NK-92 treated with Interleukin-12 subunit alpha and Interleukin-12 subunit beta, amount 100 ng/mL, for 24 hours (cell line): ENCODE results near the gene IST1.
"Not testable (repeated sequence)": the region's sequence is repeated elsewhere in the genome, so short reads cannot be mapped to it uniquely, and the experiment has no call there.

Experiments
- DNase-seq: peaks from one replicate; lab custom pipeline; 2025; lab: John Stamatoyannopoulos, UW

Gene IST1

GRCh38 chr16:71882505-71883167 lies 12.7 kb upstream of the IST1 start:
- peak; percentile 38 for DNase-seq

DNA sequence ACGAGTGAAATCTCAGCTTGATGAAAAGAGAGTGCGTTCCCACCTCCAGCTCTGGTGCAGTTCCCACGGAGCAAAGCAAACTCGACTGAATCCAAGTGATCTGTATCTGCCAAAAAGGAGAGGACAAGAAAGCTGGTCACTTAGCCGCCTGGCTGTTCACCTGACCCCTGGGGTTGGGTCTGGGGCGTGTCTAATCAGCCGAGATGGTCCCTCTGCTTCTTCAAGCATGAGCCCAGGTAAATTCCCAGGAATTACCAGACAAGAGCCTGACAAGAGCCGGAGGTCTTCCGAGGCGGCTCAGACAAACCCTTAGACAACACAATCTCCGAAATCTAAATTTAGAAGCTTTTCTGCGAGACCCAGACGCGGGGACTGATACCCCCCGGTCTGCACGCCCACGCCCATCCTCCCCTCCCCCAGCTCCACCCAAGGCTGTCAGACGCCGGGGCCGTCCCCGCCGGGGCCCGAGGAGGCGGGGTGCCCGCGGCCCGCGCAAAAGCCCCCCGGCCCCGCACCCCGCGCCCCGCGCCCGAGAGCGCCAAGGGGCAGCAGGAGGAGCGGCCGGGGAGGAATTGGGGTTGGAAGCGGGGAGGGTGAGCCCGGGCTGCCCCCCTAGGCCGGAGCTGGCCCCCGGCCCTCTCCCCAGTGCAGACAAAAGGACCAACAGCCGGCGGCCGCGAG lies 12.0 kb upstream of the IST1 start:
- DNase-seq: no peak

DNA sequence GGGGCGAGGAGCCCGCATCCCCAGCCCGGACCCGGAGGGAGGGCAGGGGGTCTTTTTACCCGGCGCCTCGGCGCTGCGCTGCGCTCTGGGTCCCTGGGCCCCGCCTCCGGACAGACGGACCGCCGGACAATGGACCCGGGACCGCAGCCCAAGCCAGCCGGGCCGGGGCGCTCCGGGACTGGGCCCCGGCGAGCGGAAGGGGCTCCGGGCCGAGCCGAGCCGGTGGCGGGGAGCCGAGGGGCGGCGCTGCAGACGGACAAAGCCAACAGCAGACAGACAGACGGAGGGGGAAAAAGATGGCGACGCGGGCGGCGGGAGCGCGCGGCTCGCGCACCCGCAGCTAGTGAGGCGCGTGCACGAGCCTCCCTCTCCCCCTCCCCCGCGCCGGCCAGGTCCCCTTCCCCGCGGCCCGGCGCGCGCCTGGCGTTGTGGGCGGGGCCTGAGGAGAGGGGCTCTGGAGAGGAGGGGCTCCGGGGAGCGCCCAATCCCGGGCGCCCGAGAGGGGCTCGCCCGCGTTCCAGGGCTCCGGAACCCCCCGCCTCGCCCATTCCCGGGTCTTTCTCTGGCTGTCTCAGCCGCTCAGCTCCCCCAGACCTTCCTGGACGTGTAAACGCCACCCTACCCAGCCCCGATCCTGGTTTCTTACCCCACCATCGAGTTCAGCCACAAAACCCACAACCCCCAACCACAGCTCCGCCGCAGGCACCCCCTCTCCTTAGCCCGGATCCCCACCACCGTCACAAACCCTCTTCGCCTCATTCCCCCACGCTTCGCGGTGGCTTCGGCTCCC lies 11.3 kb upstream of the IST1 start, which contains the start of gene ZNF821:
TSS of gene ZNF821 (minus strand) at position 334 of the 790 bp plus-strand sequence. CDS start 4,236 bp downstream, outside the sequence.
- DNase-seq: peak; percentile 65

- no peak for DNase-seq
Measured at GRCh38 chr16:71885261-71885650, 10.1 kb upstream of the IST1 start.

DNA sequence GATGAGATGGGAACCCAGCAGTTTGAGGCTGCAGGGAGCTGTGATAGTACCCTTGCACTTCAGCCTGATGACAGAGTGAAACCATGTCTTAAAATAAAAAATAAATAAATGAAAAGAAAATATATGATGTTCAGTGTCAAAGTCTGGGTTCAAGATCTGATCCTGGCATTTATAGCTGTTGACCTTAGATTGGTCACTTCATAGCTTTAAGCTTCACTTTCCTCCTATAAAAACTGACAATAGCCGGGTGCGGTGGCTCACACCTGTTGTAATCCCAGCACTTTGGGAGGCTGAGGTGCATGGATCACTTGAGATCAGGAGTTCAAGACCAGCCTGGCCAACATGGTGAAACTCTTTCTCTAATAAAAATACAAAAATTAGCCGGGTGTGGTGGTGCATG lies 6.2 kb upstream of the IST1 start:
- DNase-seq: no peak

DNA sequence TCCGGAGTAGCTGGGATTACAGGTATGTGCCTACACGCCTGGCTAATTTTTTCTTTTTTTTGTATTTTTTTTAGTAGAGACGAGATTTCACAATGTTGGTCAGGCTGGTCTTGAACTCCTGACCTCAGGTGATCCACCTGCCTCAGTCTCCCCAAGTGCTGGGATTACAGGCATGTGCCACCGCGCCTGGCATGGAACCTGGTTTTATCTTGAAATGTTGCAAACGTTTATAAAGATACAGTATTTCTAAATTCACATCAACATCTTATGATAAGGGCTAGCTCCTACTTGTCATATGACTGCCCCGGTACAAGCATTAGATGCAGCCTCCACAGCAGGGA lies 1.5 kb upstream of the IST1 start:
- DNase-seq: no peak

DNA sequence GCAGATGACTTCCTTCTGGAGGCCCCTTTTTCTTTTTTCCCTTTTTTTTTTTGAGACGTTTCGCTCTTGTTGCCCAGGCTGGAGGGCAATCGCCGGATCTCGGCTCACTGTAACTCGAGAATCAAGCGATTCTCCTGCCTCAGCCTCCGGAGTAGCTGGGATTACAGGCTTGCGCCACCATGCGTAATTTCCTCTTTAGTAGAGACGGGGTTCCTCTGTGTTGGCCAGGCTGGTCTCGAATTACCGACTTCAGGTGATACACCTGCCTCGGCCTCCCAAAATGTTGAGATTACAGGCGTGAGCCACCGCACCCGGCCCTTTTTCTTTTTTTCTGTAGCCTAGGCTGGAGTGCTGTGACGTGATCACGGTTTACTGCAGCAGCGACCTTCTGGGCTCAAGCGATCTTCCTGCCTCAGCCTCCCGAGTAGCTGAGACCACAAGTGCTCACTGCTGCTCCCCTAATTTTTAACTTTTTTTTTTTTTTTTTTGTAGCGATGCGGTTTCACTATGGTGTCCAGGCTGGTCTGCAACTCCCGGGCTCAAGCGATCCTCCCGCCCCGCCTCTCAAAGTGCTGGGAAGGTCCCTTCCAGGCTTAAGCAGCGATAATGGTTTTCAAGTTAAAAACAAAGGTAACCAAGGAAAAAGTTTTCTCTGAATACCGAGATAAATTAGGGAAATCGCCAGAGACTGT lies 956 bp upstream of the IST1 start:
- DNase-seq: no peak

DNA sequence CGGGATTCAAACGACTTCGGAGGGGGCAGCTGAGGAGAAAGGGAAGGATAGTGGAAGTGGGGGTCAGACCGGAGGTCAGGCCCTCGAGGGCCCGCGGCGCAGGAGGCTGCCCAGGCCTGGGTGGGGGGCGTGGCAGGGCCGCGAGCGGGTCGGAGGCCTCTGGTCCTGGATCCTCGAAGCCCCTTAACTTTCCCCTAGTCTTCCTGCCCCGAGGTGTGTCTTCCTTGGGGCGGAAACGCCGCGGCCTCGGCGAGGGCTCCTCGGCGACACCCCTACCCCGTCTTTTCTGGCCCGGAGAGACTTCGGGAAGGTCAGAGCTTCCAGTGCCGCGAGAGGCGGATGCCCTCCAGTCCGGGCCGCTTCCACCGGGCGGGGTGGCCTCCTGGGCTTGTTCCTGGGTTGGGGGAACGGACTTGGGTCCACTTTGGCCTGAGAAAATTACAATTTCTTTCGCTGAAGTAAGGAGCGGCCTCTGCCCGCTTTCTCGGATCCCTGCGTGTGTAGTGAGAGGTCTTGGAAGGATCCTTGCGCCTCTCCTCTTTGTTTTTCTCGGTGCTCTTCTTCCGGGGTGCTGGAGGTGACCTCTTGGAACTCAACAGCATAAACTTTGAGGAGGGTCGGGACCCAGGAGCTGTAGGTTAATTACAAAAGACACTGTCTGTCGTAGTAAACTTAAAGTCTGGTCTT lies 491 bp downstream of the IST1 start:
- DNase-seq: peak; percentile 52

GRCh38 chr16:71896764-71897368 lies 1.5 kb downstream of the IST1 start:
- no peak for DNase-seq

DNA sequence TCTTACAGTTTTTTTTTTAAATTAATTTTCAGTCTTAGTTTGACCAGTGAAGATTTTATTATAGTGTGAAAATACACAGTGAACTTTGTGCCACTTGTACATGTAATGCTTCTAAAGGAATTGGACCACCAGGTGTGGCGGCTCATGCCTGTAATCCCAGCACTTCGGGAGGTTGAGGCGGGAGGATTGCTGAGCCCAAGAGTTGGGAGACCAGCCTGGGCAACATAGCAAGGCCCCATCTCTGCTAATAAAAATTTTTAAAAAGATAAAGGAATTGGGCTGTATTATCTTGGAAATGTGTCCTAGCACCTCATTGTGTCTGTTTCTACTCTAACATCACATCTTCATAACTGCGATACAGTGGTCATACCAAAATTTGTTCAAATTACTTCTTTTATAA lies 3.8 kb downstream of the IST1 start:
- no peak for DNase-seq

- no peak for DNase-seq
Measured at GRCh38 chr16:71902656-71903365, 7.5 kb downstream of the IST1 start.

- DNase-seq: no peak
Measured at GRCh38 chr16:71903608-71904007, 8.3 kb downstream of the IST1 start.

DNA sequence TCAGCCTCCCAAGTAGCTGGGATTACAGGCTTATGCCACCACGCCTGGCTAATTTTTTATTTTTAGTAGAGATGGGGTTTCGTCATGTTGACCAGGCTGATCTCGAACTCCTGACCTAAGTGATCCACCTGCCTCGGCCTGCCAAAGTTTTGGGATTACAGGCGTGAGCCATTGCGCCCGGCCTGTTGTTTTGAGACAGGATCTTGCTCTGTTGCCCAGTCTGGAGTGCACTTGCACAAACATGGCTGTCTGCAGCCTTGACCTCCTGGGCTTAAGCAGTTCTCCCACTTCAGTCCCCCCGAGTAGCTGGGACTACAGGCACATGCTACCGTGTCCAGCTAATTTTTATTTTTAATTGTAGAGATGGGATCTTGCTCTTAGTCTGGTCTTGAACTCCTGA lies 8.9 kb downstream of the IST1 start:
- DNase-seq: no peak

GRCh38 chr16:71905765-71906164 lies 10.4 kb downstream of the IST1 start:
- DNase-seq: not testable (repeated sequence)

DNA sequence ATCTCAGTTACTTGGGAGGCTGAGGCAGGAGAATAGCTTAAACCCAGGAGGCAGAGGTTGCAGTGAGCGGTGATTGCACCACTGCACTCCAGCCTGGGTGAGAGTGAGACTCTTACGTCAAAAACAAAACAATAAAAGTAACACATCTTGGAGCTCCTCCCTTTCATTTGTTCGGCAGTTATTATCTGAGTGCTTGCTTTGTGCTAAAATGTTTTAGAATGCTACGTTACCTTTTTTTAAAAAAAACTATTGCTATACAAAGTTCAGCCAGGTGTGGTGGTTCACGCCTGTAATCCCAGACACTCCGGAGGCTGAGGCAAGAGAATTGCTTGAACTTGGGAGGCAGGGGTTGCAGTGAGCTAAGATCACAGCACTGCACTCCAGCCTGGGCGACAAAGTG lies 15.8 kb downstream of the IST1 start:
- no peak for DNase-seq

GRCh38 chr16:71912534-71913275 lies 17.4 kb downstream of the IST1 start:
- no peak for DNase-seq

DNA sequence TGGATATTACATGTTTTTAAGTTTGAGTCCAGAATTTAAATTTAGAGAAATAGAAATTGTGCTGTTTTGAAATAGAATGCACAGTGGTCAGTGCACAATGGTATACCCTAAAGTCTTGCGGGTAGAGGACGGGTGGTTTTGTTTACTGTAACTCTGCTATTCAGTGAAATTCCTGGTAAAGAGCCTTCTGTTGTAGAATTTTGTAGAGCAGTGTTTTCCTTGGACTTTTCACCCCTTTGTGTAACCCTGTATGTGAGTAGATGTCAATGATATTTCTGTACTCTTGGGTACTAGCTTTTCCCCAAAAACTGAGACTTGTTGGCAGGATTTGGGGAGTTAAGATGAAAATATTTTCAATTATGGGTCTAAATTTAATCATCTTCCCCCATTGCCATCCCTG lies 19.5 kb downstream of the IST1 start:
- DNase-seq: no peak

DNA sequence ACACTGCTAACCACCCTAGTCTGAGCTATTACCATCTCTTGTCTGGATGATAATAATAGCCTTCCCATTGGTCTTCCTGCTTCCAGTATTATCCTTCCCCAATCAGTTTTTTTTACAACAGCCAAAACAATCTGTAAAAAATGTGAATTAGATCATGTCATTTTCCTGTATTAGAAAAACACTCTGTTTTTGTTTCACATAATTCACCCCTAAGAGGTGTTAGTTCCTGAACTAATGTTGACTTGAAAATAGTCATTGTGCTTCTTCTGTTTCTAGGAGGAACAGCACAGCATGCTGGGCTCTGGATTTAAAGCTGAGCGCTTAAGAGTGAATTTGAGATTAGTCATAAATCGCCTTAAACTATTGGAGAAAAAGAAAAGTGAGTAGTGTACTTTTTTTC lies 20.0 kb downstream of the IST1 start:
- no peak for DNase-seq

DNA sequence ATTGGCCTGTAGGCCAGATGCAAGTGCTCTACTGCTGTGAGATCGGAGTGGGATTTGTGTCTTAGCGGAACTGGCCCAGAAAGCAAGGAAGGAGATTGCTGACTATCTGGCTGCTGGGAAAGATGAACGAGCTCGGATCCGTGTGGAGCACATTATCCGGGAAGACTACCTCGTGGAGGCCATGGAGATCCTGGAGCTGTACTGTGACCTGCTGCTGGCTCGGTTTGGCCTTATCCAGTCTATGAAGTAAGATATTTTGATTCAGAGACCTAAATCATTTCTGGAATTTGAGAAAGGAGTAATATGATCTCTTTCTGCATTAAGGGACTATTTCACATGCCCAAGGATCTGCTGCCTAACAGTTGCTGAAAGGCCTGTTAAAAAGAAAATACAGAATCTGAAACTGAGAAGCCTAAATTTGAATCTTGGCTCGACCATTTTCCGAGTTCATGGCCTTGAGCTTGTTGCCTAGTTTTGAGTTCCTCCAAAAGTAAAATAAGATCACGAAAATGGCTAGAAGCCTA lies 21.1 kb downstream of the IST1 start:
- no peak for DNase-seq

DNA sequence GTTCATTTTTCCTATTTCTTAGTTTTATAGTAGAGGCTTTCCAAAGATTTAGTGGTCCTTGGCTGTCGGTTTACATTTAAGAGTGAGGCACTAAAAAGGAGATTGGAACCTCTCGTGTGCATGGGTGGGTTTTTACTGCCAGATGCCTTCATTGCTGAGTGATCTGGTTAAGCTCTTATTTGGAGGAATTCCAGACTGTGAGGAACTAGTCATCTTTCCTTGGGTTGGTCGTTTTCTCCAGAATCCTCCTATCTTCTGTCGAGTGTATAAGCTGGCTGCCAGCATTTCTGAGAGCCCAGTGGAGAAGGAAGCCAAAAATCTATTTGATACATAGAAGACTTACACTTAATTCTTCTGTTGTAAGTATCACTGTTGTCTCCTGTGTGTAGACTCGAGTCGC lies 22.6 kb downstream of the IST1 start:
- DNase-seq: no peak
